ENCODE data around the gene BRICD5. TPM values are rescaled to one million over a fixed set of nuclear protein-coding genes. Genes with fewer than 3 reads are reported as not detected.
"Not testable (repeated sequence)": the region's sequence is repeated elsewhere in the genome, so short reads cannot be mapped to it uniquely, and the experiment has no call there.

Gene BRICD5
- total RNA-seq, 1 donor from 2014 or later: 14.4 TPM

DNA sequence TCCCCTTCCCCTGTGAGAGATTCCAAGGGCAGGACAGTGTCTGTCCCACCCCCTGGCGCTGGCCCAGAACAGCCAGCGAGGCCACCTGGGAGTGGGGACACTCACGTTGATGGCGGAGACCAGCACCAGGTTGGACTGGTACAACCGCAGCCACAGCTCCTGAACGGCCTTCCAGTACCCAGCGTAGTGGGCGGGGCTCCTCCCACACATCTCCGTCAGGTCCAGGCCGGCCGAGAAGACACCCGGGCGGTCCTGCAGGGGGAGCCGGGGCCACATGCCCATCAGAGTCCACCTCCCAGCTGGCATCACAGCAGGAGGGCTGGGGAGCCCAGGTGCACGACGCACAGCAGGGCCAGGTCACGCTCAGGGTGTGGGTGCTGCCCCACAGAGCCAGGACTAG, 33.6 kb upstream of the BRICD5 start:
- no peak overlapping the region for H3K4me3 Mint-ChIP-seq

DNA sequence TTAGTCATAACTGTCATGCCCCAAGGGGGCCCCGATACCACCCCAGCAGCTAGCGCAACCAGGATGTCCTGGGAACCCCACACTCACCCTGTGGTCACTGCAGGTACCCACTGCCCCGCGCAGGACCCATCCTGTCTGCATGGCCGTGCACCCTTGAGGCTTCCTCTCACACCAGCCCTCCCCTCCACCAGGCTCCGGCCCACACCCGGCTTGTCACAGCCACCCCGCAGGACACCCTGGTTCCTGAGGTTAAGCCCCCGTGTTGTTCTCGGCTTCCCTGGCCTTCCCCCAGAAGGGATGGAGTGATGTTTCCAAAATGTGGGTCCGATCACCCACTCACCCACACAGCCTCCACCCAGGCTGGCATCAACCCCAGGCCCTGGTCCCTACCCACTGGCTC, 33.1 kb upstream of the BRICD5 start:
- TF ChIP-seq, protein P1, sequence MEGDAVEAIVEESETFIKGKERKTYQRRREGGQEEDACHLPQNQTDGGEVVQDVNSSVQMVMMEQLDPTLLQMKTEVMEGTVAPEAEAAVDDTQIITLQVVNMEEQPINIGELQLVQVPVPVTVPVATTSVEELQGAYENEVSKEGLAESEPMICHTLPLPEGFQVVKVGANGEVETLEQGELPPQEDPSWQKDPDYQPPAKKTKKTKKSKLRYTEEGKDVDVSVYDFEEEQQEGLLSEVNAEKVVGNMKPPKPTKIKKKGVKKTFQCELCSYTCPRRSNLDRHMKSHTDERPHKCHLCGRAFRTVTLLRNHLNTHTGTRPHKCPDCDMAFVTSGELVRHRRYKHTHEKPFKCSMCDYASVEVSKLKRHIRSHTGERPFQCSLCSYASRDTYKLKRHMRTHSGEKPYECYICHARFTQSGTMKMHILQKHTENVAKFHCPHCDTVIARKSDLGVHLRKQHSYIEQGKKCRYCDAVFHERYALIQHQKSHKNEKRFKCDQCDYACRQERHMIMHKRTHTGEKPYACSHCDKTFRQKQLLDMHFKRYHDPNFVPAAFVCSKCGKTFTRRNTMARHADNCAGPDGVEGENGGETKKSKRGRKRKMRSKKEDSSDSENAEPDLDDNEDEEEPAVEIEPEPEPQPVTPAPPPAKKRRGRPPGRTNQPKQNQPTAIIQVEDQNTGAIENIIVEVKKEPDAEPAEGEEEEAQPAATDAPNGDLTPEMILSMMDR (IDR thresholded peaks at IDR 0.05; ENCODE audit: unreplicated experiment): no peak
- no peak for DNase-seq (ENCODE audit: low spot score in 2 of 2, unreplicated experiment in 2 of 2)
- Mint-ChIP-seq H3K4me3 (no peak overlapping the region), H3K9me3 (no peaks in the 10 kb centered on the region), H3K36me3 (peaks cover 14% of the 10 kb centered on the region), H3K27ac (no peak overlapping the region), H3K27me3 (ENCODE audit: low read depth) (peaks cover 5% of the 10 kb centered on the region), H3K4me1 (no peaks in the 10 kb centered on the region)

More for the DNA sequence above, 33.6 kb upstream of the BRICD5 start:
- Mint-ChIP-seq H3K27me3 (ENCODE audit: low read depth) (peaks cover 4% of the 10 kb centered on the region), H3K36me3 (peaks cover 14% of the 10 kb centered on the region), H3K27ac (no peak overlapping the region), H3K4me1 (no peaks in the 10 kb centered on the region), H3K9me3 (no peaks in the 10 kb centered on the region)
- TF ChIP-seq, protein P1 (IDR thresholded peaks at IDR 0.05; ENCODE audit: unreplicated experiment): no peak
- no peak for DNase-seq (ENCODE audit: low spot score in 2 of 2, unreplicated experiment in 2 of 2)

DNA sequence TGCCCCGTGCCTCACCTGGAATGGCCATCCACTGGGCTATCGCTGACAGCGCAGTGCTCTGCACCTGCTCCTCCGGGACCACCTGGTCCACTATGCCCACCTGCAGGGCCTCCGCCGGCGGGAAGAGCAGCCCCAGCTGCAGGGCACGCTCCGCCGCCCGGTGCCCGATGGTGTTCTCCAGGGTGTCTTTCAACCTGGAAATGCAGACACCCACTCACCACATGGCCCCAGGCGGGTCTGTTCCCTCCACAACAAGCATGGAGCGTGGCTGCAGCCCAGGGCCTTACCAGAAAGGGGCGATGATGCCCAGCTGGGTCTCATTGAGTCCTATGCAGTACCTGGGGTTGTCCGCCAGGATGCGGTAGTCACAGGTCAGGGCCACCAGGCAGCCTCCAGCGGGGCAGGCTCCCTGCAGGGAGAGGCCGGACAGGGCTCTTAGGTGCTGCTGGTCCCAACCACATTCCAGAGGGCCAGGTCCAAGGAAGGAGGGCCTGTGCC, 32.4 kb upstream of the BRICD5 start:
- TF ChIP-seq, protein P1 (IDR thresholded peaks at IDR 0.05; ENCODE audit: unreplicated experiment): no peak
- Mint-ChIP-seq H3K36me3 (peaks cover 14% of the 10 kb centered on the region), H3K9me3 (no peaks in the 10 kb centered on the region), H3K4me3 (no peak overlapping the region), H3K27me3 (ENCODE audit: low read depth) (peaks cover 12% of the 10 kb centered on the region), H3K27ac (no peak overlapping the region), H3K4me1 (no peaks in the 10 kb centered on the region)
- DNase-seq (ENCODE audit: low spot score in 2 of 2, unreplicated experiment in 2 of 2): no peak

DNA sequence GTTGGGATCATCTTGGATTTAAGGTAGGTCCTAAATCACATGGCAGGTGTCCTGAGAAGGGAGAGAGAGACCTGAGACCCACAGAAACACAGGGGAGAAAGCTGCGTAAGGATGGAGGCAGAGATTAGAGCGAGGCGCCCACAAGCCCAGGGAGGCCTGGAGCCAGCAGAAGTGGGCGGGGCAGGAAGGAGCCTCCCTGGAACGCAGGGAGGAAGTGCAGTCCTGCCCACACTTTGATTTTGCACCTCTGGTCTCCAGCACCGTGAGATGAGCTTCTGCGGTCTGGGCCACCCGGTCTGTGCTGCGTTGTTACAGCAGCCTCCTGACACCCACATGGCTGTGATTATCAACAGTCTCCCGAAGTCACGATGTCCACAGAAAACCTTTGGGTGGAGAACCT, 31.9 kb upstream of the BRICD5 start:
- Mint-ChIP-seq H3K9me3 (no peaks in the 10 kb centered on the region), H3K27me3 (ENCODE audit: low read depth) (peaks cover 15% of the 10 kb centered on the region), H3K4me3 (no peak overlapping the region), H3K27ac (no peak overlapping the region), H3K4me1 (peaks cover 2% of the 10 kb centered on the region), H3K36me3 (peaks cover 14% of the 10 kb centered on the region)
- DNase-seq (ENCODE audit: low spot score in 2 of 2, unreplicated experiment in 2 of 2): no peak
- TF ChIP-seq, protein P1 (IDR thresholded peaks at IDR 0.05; ENCODE audit: unreplicated experiment): no peak

DNA sequence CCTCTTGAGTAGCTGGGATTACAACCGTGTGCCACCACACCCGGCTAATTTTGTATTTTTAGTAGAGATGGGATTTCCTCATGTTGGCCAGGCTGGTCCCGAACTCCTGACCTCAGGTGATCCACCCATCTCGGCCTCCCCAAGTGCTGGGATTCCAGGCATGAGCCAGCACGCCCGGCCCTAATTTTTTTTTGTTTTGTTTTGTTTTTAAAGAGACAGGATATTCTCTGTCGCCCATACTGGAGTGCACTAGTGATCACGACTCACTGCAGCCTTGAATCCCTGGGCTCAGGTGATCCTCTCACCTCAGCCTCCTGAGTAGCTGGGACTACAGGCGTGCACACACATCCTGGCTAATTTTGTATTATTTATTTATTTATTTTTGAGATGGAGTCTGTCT, 29.7 kb upstream of the BRICD5 start:
- not testable (repeated sequence) for H3K9me3 Mint-ChIP-seq; H3K4me1 Mint-ChIP-seq; DNase-seq (ENCODE audit: low spot score in 2 of 2, unreplicated experiment in 2 of 2); H3K4me3 Mint-ChIP-seq; H3K27ac Mint-ChIP-seq
- Mint-ChIP-seq H3K27me3 (ENCODE audit: low read depth) (peaks cover 36% of the 10 kb centered on the region), H3K36me3 (peaks cover 13% of the 10 kb centered on the region)

DNA sequence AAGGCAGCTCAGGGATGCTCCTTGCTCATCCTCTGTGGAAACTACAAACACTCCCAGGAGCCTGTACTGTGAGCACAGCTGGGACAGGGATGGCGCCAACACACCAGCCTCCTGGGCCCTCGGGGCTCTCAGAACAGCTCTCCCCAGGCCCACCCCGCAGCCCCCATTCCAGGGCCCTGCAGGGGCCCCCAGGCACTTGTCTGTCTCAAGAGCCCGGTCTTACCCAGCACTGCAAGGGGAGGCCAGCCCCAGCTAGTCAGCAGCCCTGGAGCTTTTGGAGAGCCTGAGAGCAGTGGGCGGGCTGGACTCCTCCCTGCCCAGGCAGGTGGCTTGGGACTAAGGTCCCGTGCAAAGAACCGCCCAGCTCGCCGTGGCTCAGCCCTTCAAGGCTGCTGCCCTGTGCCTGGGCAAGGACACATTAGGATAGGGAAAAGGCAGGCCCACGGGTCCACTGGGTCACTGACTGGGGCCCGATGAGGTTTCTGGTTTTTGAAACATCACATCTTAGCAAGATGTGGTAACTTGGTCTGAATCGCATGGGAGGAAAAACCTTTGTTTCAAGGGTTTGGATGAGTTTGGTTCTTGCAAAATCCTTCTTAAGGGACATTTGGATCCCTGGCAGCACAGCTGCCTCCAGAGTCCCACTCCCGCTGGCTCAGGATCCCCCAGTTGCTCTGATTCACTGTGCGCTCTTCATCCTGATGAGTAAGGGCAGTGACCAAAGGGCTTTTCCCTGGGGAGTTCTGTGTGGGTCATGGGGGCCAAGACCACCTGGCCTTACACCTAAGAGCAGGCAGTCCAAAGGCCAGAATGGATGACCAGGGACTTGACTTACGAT, 28.4 kb upstream of the BRICD5 start:
- Mint-ChIP-seq H3K36me3 (peaks cover 18% of the 10 kb centered on the region), H3K27me3 (ENCODE audit: low read depth) (peaks cover 44% of the 10 kb centered on the region), H3K9me3 (no peaks in the 10 kb centered on the region), H3K27ac (no peak overlapping the region), H3K4me3 (no peak overlapping the region), H3K4me1 (peaks cover 2% of the 10 kb centered on the region)
- TF ChIP-seq, protein P1 (IDR thresholded peaks at IDR 0.05; ENCODE audit: unreplicated experiment): no peak
- DNase-seq (ENCODE audit: low spot score in 2 of 2, unreplicated experiment in 2 of 2): no peak
